GM23338 (cell line): ENCODE results near the gene GGPS1.

Experiments
- CREB1 ChIP-seq: fragments of 250-450 bp; sonication (Bioruptor Pico); IDR thresholded peaks from 2 replicates; pipeline ENCODE4 v1.5.0; 2020; ENCODE audit warnings: low read depth, mild to moderate bottlenecking, moderate library complexity
- ETS1 ChIP-seq: IDR thresholded peaks from 2 replicates; pipeline ENCODE4 v1.6.1; 2016; ENCODE audit warnings: antibody characterized with exemption
- EZH2 ChIP-seq: fragments of 200-600 bp; sonication (generic); IDR thresholded peaks from one replicate; pipeline ENCODE4 v1.8.0; 2017; ENCODE audit warnings: antibody characterized with exemption, mild to moderate bottlenecking, low read depth; ENCODE audit not compliant: unreplicated experiment
- EZH2phosphoT487 ChIP-seq: fragments of 200-600 bp; sonication (generic); IDR thresholded peaks from one replicate; pipeline ENCODE4 v1.8.1; 2018; ENCODE audit warnings: antibody characterized with exemption; ENCODE audit not compliant: unreplicated experiment
- NANOG ChIP-seq: IDR thresholded peaks from 2 replicates; pipeline ENCODE4 v1.6.1; 2016; ENCODE audit warnings: antibody characterized with exemption, borderline replicate concordance
- POLR2AphosphoS5 ChIP-seq: IDR thresholded peaks from 2 replicates; pipeline ENCODE4 v1.6.1; 2016; ENCODE audit warnings: antibody characterized with exemption, low read depth
- STAT1 ChIP-seq: IDR thresholded peaks from one replicate; pipeline ENCODE4 v1.6.1; 2016; ENCODE audit warnings: antibody characterized with exemption; ENCODE audit not compliant: unreplicated experiment
- TF ChIP-seq, protein P1 (sequence below): IDR thresholded peaks from one replicate; pipeline ENCODE4 v1.6.1; 2018; ENCODE audit warnings: antibody characterized with exemption; ENCODE audit not compliant: unreplicated experiment
- TF ChIP-seq, protein P2 (sequence below), 2 experiments: fragments of 200-600 bp in 1 of 2; sonication (generic) in 1 of 2; conservative IDR thresholded peaks; 2 replicates each; pipeline versions ENCODE4 v1.5.1 to v1.6.1; 2016 to 2017; ENCODE audit warnings: antibody characterized with exemption in 2 of 2, low read depth in 2 of 2, mild to moderate bottlenecking in 2 of 2, moderate library complexity in 1 of 2

GRCh38 chr1:235315173-235315572 lies 13.2 kb upstream of the GGPS1 start:
- TF ChIP-seq, protein P1, sequence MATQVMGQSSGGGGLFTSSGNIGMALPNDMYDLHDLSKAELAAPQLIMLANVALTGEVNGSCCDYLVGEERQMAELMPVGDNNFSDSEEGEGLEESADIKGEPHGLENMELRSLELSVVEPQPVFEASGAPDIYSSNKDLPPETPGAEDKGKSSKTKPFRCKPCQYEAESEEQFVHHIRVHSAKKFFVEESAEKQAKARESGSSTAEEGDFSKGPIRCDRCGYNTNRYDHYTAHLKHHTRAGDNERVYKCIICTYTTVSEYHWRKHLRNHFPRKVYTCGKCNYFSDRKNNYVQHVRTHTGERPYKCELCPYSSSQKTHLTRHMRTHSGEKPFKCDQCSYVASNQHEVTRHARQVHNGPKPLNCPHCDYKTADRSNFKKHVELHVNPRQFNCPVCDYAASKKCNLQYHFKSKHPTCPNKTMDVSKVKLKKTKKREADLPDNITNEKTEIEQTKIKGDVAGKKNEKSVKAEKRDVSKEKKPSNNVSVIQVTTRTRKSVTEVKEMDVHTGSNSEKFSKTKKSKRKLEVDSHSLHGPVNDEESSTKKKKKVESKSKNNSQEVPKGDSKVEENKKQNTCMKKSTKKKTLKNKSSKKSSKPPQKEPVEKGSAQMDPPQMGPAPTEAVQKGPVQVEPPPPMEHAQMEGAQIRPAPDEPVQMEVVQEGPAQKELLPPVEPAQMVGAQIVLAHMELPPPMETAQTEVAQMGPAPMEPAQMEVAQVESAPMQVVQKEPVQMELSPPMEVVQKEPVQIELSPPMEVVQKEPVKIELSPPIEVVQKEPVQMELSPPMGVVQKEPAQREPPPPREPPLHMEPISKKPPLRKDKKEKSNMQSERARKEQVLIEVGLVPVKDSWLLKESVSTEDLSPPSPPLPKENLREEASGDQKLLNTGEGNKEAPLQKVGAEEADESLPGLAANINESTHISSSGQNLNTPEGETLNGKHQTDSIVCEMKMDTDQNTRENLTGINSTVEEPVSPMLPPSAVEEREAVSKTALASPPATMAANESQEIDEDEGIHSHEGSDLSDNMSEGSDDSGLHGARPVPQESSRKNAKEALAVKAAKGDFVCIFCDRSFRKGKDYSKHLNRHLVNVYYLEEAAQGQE, result no peak
- TF ChIP-seq, protein P2, sequence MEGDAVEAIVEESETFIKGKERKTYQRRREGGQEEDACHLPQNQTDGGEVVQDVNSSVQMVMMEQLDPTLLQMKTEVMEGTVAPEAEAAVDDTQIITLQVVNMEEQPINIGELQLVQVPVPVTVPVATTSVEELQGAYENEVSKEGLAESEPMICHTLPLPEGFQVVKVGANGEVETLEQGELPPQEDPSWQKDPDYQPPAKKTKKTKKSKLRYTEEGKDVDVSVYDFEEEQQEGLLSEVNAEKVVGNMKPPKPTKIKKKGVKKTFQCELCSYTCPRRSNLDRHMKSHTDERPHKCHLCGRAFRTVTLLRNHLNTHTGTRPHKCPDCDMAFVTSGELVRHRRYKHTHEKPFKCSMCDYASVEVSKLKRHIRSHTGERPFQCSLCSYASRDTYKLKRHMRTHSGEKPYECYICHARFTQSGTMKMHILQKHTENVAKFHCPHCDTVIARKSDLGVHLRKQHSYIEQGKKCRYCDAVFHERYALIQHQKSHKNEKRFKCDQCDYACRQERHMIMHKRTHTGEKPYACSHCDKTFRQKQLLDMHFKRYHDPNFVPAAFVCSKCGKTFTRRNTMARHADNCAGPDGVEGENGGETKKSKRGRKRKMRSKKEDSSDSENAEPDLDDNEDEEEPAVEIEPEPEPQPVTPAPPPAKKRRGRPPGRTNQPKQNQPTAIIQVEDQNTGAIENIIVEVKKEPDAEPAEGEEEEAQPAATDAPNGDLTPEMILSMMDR (conservative IDR thresholded peaks at IDR 0.05; ENCODE audit: low read depth in 2 of 2), result no peak
- TF ChIP-seq STAT1, result no peak
- TF ChIP-seq EZH2, result no peak
- no peak for TF ChIP-seq POLR2AphosphoS5
- TF ChIP-seq CREB1, result no peak
- TF ChIP-seq ETS1, result no peak
- TF ChIP-seq EZH2phosphoT487, result no peak
- no peak for TF ChIP-seq NANOG
